Measurements from ENCODE around the gene TNRC6A. TPM values are rescaled to one million over a fixed set of nuclear protein-coding genes. Genes with fewer than 3 reads are reported as not detected.
"Not testable (repeated sequence)": the region's sequence is repeated elsewhere in the genome, so short reads cannot be mapped to it uniquely, and the experiment has no call there.

Gene TNRC6A
- polyA plus RNA-seq, 4 donors, result 45.3 to 66.5 (median 53.9) TPM

- no peak for DNase-seq (ENCODE audit: low read depth in 4 of 4, low spot score in 3 of 4)
These were observed 81.7 kb downstream of the TNRC6A start for GRCh38 chr16:24810951-24811843.

DNA sequence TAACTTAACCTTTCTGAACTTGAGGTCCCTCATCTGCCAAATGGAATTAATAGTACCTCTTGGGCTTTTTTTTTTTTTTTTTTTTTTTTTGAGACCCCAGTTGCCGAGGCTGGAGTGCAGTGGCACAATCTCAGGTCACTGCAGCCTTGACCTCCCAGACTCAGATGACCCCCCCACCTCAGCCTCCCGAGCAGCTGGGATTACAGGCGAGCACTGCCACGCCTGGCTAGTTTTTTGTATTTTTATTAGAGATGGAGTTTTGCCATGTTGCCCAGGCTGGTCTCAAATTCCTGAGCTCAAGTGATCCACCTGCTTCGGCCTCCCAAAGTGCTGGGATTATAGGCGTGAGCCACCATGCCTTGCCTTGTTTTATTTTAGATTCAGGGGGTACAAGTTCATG lies 83.4 kb downstream of the TNRC6A start:
- DNase-seq (ENCODE audit: low read depth in 4 of 4, low spot score in 3 of 4), result not testable (repeated sequence)

DNA sequence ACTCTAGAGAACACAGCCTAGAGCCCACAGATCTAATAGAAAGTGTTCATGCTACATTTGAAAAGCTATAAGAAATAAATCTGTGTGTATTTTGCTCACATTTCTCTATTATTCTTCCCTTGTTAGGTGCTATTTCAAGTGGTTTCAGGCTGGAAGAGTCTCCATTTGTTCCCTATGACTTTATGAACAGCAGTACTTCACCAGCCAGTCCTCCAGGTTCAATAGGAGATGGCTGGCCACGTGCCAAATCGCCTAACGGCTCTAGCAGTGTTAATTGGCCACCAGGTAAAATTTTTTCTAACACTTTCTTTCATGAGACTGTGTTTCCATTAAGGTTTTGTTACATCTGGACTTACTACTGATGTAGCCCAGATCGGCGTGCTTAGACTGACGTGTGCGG lies 85.6 kb downstream of the TNRC6A start:
- no peak for DNase-seq (ENCODE audit: low read depth in 4 of 4, low spot score in 3 of 4)

GRCh38 chr16:24816688-24817087 lies 87.2 kb downstream of the TNRC6A start:
- no peak for DNase-seq (ENCODE audit: low read depth in 4 of 4, low spot score in 3 of 4)

- DNase-seq (ENCODE audit: low read depth in 4 of 4, low spot score in 3 of 4), result no peak
These were observed 90.1 kb downstream of the TNRC6A start for GRCh38 chr16:24819462-24820040.

DNA sequence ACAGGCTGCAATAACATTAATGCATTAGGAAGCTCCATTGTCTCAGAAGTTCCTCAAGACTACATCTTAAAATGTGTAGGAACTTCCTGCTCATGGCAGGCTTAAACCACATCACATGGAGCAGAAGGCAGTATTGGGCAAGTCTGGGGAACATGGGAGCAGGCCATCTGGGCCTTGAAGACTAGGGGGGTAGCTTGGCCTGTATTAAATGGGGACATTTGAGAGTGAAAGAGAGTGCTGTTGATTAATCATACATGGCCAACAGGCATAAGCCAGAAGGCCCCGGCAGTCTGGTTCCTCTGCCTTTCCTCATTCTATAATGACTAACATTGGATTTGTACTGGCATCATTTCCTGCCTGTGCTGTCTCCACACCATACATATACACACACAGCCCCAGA lies 91.1 kb downstream of the TNRC6A start:
- no peak for DNase-seq (ENCODE audit: low read depth in 4 of 4, low spot score in 3 of 4)

DNA sequence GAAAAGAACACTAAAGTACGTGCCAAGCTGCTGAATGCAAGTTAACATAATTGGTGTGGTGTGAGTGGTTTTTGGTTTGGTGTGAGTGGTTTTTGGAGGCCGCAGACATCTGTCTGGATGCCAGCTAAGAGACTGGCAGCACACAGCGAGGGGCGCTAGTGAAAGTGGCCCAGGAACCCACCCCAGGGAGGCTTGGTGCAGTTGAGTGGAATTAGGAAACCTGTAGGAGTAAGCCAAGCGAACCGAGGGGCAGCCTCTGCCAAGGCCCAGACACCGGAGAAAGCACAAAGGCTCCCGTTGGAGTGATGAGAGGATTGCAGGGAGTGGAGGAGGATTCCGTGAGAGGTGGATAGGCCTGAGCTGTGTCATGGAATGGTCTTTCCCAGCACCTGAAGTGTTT lies 91.7 kb downstream of the TNRC6A start:
- DNase-seq (ENCODE audit: low read depth in 4 of 4, low spot score in 3 of 4), result no peak

DNA sequence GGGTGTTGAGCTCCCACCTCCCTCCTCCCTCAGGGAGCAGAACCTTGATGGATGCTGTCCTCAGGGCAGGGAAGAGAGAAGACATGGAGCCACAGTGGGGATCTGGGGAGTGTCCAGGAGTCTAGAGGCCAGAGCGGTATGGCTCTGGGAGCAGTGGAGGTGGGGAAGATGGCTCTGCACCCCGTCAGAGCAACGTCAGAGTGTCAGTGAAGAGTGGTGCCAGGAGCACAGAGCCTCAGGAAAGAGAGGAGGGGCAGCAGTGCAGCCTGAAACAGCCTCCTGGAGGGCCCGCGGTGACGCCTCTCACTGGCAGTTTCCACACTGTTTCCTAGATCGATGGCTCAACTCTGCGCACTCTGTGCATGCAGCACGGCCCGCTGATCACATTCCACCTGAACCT lies 93.1 kb downstream of the TNRC6A start:
- no peak for DNase-seq (ENCODE audit: low read depth in 4 of 4, low spot score in 3 of 4)

- no peak for DNase-seq (ENCODE audit: low read depth in 4 of 4, low spot score in 3 of 4)
These were observed 93.5 kb downstream of the TNRC6A start for GRCh38 chr16:24822974-24823373.

DNA sequence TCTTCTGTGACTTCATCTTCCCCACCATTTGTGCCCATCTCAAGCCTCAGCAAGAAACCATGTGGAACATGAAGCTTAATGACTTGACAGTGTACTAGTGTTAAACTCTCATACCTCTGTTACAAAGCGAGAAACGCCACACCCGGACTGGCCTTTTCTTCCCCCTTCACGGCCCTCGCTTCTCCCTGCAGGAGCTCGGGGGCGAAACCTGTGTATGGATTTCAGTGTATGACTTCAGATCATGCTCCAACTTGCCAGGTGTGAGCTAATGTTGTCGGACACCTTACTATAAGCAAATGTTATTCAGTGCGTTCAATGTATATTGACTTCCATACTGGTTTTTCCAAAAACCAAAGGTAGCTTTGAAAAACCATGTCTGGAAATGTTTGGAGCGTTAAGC lies 96.2 kb downstream of the TNRC6A start:
- DNase-seq (ENCODE audit: low read depth in 4 of 4, low spot score in 3 of 4), result no peak

DNA sequence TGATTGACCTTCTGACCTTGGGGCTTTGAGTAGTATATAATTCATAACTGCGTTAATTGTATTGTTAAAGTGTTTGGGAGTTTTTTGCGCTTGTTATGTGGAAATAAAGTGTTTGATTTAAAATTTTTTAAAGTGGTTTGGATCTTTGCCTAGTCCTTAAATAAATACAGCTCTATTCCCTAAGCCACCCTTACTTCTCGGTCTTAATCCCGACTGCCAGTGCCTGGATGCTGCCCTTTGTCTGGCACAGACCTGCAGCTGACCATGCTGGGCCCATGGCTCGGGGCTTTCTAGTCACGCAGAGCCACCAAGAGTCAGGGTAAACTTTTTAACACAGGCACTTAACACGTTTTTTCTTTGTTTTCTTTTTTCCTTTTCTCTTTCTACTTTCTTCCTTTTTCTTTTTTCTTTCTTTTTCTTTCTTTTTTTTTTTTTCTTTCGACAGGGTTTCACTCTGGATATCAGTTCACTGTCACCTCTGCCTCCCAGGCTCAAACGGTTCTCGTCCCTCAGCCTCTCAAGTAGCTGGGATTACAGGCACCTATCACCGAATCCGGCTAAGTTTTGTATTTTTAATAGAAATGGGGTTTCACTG lies 96.7 kb downstream of the TNRC6A start:
- DNase-seq (ENCODE audit: low read depth in 4 of 4, low spot score in 3 of 4), result no peak

- DNase-seq (ENCODE audit: low read depth in 4 of 4, low spot score in 3 of 4), result no peak
These were observed 97.5 kb downstream of the TNRC6A start for GRCh38 chr16:24826817-24827566.

- no peak for DNase-seq (ENCODE audit: low read depth in 4 of 4, low spot score in 3 of 4)
These were observed 99.7 kb downstream of the TNRC6A start for GRCh38 chr16:24829153-24829552.

- DNase-seq (ENCODE audit: low read depth in 4 of 4, low spot score in 3 of 4), result no peak
These were observed 103.9 kb downstream of the TNRC6A start for GRCh38 chr16:24833352-24833751.

DNA sequence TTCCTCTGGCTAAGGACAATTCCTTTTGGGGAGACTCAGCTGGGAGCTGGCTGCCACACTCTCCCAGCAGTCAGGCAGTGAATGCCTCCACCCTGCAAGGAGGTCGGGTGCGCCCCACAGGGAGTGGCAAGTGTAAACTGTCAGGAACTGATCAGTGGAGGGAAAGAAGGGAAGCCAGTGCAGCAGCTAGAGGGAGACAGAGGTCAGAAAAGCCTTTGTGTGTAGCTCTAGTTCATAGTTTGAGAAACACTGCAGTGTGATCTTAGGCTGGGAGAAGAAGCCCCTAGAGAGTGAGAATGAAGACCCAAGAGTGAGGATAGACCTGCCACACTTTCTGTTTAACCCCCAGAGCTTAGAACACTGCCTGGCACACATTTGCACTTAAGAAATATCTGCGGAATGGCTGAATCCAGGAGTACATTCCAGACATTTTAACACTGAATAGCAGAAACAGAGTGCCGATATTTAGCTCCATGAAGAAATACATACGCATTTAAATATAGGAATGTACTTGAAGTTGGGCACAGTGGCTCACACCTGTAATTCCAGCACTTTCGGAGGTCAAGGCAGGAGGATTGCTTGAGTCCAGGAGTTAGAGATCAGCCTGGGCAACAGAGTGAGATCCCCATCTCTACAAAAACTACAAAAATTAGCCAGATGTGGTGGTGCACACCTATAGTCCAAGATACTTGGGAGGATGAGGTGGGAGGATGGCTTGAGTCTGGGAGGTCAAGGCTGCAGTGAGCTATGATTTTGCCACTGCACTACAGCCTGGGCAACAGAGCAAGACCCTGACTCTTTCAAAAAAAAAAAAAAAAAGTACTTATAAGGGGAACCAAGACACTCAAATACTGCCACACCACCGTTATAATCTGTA lies 105.2 kb downstream of the TNRC6A start:
- DNase-seq (ENCODE audit: low read depth in 4 of 4, low spot score in 3 of 4), result no peak

GRCh38 chr16:24836836-24837235 lies 107.4 kb downstream of the TNRC6A start:
- DNase-seq (ENCODE audit: low read depth in 4 of 4, low spot score in 3 of 4), result no peak

DNA sequence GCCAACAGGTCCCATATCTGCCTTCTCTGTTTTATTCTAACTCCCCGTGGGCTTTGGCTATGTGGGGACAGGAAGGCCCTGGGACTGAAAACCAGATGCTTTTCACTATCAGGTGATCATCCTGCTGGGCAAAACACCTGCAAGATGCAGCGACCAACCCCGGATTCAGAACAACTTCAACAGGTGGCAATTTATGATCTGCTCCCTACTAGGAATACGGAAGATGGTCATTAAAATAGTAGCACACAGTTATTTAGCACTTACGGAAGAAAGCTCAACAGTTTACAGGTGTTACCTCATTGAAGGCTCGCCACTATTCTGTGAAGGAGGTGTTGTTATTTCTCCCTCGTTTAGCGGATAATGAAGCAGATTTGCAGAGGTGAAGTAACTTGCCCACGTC lies 108.5 kb downstream of the TNRC6A start:
- DNase-seq (ENCODE audit: low read depth in 4 of 4, low spot score in 3 of 4), result no peak

GRCh38 chr16:24838554-24839266 lies 109.3 kb downstream of the TNRC6A start:
- no peak for DNase-seq (ENCODE audit: low read depth in 4 of 4, low spot score in 3 of 4)

DNA sequence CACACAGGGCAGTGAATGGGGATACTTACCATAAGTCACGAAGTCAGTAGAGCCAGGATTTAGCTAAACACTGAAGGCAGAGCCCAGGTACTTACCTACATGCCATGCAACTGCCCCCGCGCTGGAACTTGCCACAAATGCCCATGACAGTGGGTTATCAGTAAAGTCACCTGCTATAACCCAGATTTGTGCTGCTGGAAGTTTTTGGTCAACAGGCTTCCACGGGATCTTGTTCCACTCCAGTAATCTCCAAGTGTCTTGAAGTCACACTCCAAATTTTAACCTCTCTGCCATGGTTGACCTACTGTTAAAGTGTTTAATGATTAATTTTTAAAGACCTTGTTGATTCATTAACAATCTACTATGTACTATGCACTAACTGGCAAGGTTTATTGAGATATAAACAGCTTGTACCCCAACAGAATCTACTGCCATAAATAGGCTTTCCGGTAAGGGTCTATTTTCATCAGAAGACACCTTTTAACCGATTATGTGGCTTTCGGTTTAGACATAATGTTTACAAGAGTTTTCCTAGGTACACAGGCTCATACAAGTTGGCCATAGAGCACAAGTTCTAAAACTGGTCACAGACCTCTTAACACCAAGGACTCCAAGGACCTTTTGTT lies 110.0 kb downstream of the TNRC6A start:
- DNase-seq (ENCODE audit: low read depth in 4 of 4, low spot score in 3 of 4), result no peak

Measured in right renal pelvis (tissue), 4 donors.